KOPT-K1 (cell line): ENCODE results near the gene ZNF654.
"Not testable (repeated sequence)": the region's sequence is repeated elsewhere in the genome, so short reads cannot be mapped to it uniquely, and the experiment has no call there.

ENCODE experiments used
- H3K27ac ChIP-seq: fragments of 200-600 bp; sonication (generic); 2 replicates; pipeline ENCODE4 v1.5.1; 2016; ENCODE audit warnings: antibody characterized with exemption, mild to moderate bottlenecking, low read depth, low read length; ENCODE audit not compliant: poor library complexity, severe bottlenecking
- H3K36me3 ChIP-seq: fragments of 200-600 bp; sonication (generic); 2 replicates; pipeline ENCODE4 v1.5.1; 2017; ENCODE audit warnings: antibody characterized with exemption, mild to moderate bottlenecking, low read length, moderate library complexity; ENCODE audit not compliant: insufficient read depth
- H3K9me3 ChIP-seq: fragments of 200-600 bp; sonication (generic); 2 replicates; pipeline ENCODE4 v1.5.1; 2017; ENCODE audit warnings: antibody characterized with exemption, low read length, mild to moderate bottlenecking; ENCODE audit not compliant: insufficient read depth, poor library complexity, severe bottlenecking

The ZNF654 gene

GRCh38 chr3:88093266-88093665, 34.2 kb downstream of the ZNF654 start:
- Histone ChIP-seq H3K36me3 (peaks cover 75% of the 10 kb centered on the region), H3K9me3 (peaks cover 44% of the 10 kb centered on the region), H3K27ac (no peak overlapping the region)

GRCh38 chr3:88101142-88101541, 42.1 kb downstream of the ZNF654 start:
- H3K27ac ChIP-seq = no peak overlapping the region

GRCh38 chr3:88105325-88105724, 46.3 kb downstream of the ZNF654 start:
- Histone ChIP-seq H3K27ac (no peak overlapping the region), H3K9me3 (peaks cover 20% of the 10 kb centered on the region), H3K36me3 (peaks cover 7% of the 10 kb centered on the region; the same call in 1 of the 2 replicates)

More at GRCh38 chr3:88101142-88101541, 42.1 kb downstream of the ZNF654 start:
- H3K9me3 ChIP-seq = peaks cover 38% of the 10 kb centered on the region
- peaks cover 21% of the 10 kb centered on the region for H3K36me3 ChIP-seq

- H3K36me3 ChIP-seq = peaks cover 43% of the 10 kb centered on the region
- no peaks in the 10 kb centered on the region for H3K9me3 ChIP-seq
- no peak overlapping the region for H3K27ac ChIP-seq
Observed at GRCh38 chr3:88112289-88112688, 53.2 kb downstream of the ZNF654 start.

GRCh38 chr3:88113311-88114162, 54.5 kb downstream of the ZNF654 start:
- Histone ChIP-seq H3K9me3 (peaks cover 6% of the 10 kb centered on the region), H3K36me3 (peaks cover 55% of the 10 kb centered on the region), H3K27ac (no peak overlapping the region)

- Histone ChIP-seq H3K27ac (no peak overlapping the region), H3K36me3 (peaks cover 57% of the 10 kb centered on the region), H3K9me3 (peaks cover 8% of the 10 kb centered on the region)
Observed at GRCh38 chr3:88114878-88115549, 56.0 kb downstream of the ZNF654 start.

GRCh38 chr3:88117683-88118082, 58.6 kb downstream of the ZNF654 start:
- H3K27ac ChIP-seq = no peak overlapping the region
- peaks cover 8% of the 10 kb centered on the region for H3K9me3 ChIP-seq
- H3K36me3 ChIP-seq = peaks cover 63% of the 10 kb centered on the region

GRCh38 chr3:88118603-88119002, 59.5 kb downstream of the ZNF654 start:
- H3K27ac ChIP-seq, H3K9me3 ChIP-seq: not testable (repeated sequence)
- H3K36me3 ChIP-seq = peaks cover 55% of the 10 kb centered on the region

- no peak overlapping the region for H3K27ac ChIP-seq
- peaks cover 2% of the 10 kb centered on the region for H3K9me3 ChIP-seq
- H3K36me3 ChIP-seq = peaks cover 25% of the 10 kb centered on the region
Observed at GRCh38 chr3:88123526-88123925, 64.5 kb downstream of the ZNF654 start.

GRCh38 chr3:88131695-88132094, 72.6 kb downstream of the ZNF654 start:
- H3K36me3 ChIP-seq = peaks cover 82% of the 10 kb centered on the region
- no peak overlapping the region for H3K27ac ChIP-seq
- H3K9me3 ChIP-seq = no peaks in the 10 kb centered on the region

- Histone ChIP-seq H3K9me3 (no peaks in the 10 kb centered on the region), H3K36me3 (peaks cover 87% of the 10 kb centered on the region), H3K27ac (no peak overlapping the region)
Observed at GRCh38 chr3:88132894-88133293, 73.8 kb downstream of the ZNF654 start.

- no peaks in the 10 kb centered on the region for H3K9me3 ChIP-seq
- H3K36me3 ChIP-seq = peaks cover 93% of the 10 kb centered on the region
- no peak overlapping the region for H3K27ac ChIP-seq
Observed at GRCh38 chr3:88133711-88134263, 74.7 kb downstream of the ZNF654 start.

GRCh38 chr3:88137836-88138235, 78.8 kb downstream of the ZNF654 start:
- no peak overlapping the region for H3K27ac ChIP-seq
- H3K36me3 ChIP-seq = peaks cover 92% of the 10 kb centered on the region
- H3K9me3 ChIP-seq = no peaks in the 10 kb centered on the region

GRCh38 chr3:88141458-88142083, 82.5 kb downstream of the ZNF654 start:
- Histone ChIP-seq H3K27ac (no peak overlapping the region), H3K36me3 (peaks cover 66% of the 10 kb centered on the region), H3K9me3 (no peaks in the 10 kb centered on the region)

- H3K27ac ChIP-seq = no peak overlapping the region
- no peaks in the 10 kb centered on the region for H3K9me3 ChIP-seq
- H3K36me3 ChIP-seq = peaks cover 60% of the 10 kb centered on the region
Observed at GRCh38 chr3:88142094-88142624, 83.1 kb downstream of the ZNF654 start.
